AG04449 (cell line): ENCODE data around the gene CHMP1B.

ENCODE experiments used
- CTCF ChIA-PET: fragments of 350-600 bp; formaldehyde crosslinking; extraction: SDS; loops from one replicate; lab custom pipeline; 2021; ENCODE audit warnings: antibody characterized with exemption; lab: Yijun Ruan, JAX
- POLR2A ChIA-PET: fragments of 400-600, 350-600 bp; formaldehyde crosslinking; extraction: SDS; loops from one replicate; lab custom pipeline; 2020; ENCODE audit warnings: antibody characterized with exemption, inconsistent platforms; lab: Yijun Ruan, JAX
- DNase-seq: peaks from one replicate; pipeline ENCODE4 v3.0.0-alpha.2; 2010; ENCODE audit warnings: low read depth, low spot score
- H3K4me3 ChIP-seq: 2 replicates; pipeline ENCODE4 v1.5.1; 2011; ENCODE audit warnings: low read depth, mild to moderate bottlenecking, control low read depth, low read length
- TF ChIP-seq, protein P1 (sequence below): IDR thresholded peaks from one replicate; pipeline ENCODE4 v1.5.1; 2011; ENCODE audit warnings: mild to moderate bottlenecking, moderate library complexity, low read length, control low read depth, inconsistent platforms; ENCODE audit not compliant: insufficient read depth; ENCODE audit errors: missing control alignments

CHMP1B gene

DNA sequence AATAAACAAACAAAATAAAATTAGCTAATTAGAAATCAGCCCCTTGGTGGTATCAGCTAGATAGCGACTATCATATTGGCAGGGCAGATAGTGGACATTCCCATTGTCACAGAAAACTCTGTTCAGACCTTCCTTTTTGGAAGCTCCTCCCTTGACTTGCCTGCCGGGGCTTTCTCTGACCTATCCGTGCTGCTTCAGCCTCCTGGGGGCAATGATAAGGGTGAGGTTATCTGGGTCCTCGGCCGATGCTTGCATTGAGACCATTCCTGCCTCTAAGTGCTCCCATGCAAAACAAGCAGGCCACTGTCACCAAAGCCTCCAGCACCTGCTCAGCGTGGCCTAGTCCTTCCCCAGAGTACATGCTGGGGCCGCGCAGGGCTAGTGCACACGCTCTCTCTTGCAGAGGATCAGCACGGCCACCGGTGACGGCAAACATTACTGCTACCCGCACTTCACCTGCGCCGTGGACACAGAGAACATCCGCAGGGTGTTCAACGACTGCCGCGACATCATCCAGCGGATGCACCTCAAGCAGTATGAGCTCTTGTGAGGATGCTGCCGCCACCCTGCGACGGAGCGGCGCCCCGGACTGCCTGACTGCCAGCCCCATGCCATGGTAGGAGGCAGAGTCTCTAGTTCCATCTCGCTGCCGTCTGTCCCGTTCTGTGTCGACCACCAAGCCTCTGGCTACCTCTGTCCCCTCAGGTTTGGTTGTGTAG, 29.5 kb downstream of the CHMP1B start:
- POLR2A ChIA-PET: no interaction called here
- DNase-seq: no peak
- no peak overlapping the region for H3K4me3 ChIP-seq
- CTCF ChIA-PET: interaction anchor here (1.1 kb wide), 1 partner anchor 115 kb away, joined by 3 read pairs; no protein-coding TSS in a partner anchor
- TF ChIP-seq, protein P1, sequence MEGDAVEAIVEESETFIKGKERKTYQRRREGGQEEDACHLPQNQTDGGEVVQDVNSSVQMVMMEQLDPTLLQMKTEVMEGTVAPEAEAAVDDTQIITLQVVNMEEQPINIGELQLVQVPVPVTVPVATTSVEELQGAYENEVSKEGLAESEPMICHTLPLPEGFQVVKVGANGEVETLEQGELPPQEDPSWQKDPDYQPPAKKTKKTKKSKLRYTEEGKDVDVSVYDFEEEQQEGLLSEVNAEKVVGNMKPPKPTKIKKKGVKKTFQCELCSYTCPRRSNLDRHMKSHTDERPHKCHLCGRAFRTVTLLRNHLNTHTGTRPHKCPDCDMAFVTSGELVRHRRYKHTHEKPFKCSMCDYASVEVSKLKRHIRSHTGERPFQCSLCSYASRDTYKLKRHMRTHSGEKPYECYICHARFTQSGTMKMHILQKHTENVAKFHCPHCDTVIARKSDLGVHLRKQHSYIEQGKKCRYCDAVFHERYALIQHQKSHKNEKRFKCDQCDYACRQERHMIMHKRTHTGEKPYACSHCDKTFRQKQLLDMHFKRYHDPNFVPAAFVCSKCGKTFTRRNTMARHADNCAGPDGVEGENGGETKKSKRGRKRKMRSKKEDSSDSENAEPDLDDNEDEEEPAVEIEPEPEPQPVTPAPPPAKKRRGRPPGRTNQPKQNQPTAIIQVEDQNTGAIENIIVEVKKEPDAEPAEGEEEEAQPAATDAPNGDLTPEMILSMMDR: no peak

DNA sequence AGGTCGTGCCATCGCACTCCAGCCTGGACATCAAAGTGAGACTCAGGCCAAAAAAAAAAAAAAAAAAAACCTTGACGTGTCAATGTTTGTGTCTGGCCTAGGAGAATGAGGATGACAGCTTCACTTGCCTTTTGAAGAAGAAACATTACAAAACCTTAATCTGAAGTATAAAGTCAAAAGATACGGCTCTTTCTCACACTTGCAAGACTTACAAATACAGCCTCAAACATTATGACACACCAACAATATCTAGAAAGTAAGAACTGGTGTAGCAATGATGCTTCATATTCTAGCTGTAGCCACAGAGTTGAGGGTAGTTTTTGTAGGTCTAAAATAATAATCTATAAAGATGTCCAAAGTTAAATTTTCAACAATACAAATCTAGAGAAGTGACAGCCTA, 31.4 kb downstream of the CHMP1B start:
- ChIA-PET CTCF (interaction anchor here (1.1 to 1.4 kb wide), 2 partner anchors 56 to 156 kb away, joined by 3 to 4 read pairs; no protein-coding TSS in a partner anchor), POLR2A (no interaction called here)
- TF ChIP-seq, protein P1: no peak
- H3K4me3 ChIP-seq: no peak overlapping the region
- no peak for DNase-seq

DNA sequence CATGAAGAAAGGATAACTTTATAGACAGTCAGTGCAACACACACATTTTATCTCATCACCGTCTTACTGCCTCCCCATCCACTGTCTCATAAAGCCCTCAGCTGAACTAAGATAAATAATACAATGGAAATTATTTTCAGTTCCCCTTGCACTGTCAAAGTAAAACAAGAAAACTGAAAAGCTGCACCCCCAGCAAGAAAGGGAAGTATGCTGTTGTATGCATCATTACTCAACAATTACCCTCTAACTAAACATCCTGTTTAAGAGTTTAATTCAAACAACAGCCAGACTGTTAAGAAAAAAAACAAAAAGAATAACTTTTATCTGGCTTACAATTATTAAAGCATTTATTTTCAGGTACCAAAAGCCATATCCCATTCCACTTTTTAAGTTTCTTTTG, 31.9 kb downstream of the CHMP1B start:
- DNase-seq: no peak
- POLR2A ChIA-PET: no interaction called here

DNA sequence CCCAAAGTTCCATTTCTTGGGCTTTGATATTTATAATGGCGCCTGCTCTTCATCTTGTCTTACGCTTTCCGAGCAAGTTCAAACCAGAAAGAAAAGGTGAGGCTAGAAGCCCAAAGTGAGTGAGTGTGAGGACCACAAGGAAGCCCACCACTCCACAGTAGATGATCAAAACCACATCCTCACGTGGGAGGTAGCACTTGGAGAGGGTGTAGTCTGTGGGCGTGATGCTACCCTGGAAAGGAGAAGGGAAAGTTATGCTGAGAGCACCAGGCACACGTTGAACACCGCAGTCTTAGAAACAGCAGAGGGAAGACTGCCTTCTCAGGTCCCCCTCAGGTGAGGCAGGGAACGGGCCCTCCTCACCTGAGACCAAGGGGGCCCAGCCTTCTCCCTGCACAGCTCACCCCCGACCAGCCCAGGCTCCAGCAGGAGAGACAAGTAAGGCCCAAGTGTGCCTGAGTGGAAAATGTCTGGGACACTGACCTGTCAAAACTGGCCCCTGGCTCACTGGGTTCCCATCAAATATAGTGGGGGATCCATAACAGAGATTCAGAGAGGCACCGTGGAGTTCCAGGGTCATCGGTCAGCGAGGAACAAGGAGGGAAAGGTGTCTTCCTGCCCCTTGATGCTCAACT, 33.3 kb downstream of the CHMP1B start:
- H3K4me3 ChIP-seq: no peak overlapping the region
- TF ChIP-seq, protein P1: no peak
- POLR2A ChIA-PET: no interaction called here
- no peak for DNase-seq
- CTCF ChIA-PET: no interaction called here

More for the DNA sequence above, 31.9 kb downstream of the CHMP1B start:
- CTCF ChIA-PET: interaction anchor here (1.4 kb wide), 1 partner anchor 56 kb away, joined by 3 read pairs; no protein-coding TSS in a partner anchor
- TF ChIP-seq, protein P1: no peak
- H3K4me3 ChIP-seq: no peak overlapping the region

DNA sequence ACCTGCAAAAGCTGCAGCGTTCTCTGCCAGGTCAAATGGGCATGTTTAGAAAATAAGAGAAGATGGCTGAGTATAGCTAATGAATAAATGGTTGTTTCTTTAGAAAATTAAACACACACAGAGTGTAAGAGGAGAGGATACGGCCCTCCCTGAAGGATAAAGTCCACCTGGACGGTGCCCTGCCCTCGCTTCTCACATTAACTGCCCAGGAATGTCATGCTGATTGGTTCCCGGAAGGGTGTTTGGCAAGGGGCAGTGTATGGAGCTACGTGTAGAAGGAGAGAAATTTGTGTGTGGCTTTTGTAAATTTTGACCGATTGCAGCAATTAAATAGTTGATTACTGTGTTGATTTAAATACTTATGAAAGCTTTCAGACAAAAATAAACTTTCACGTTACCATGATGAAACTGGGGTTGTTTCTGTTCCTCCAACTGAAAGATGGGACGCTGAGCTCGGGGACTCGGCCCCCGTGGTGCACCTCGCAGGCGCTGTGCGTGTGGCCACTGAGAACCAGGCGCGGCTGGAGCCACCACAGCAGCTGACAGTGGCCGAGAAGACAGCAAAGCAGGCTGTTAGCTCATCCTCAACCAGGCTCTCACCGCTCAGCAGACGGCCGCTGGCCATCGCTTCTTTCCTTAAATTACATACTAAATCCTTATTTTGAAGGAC, 34.2 kb downstream of the CHMP1B start:
- TF ChIP-seq, protein P1: no peak
- ChIA-PET POLR2A (no interaction called here), CTCF (no interaction called here)
- no peak for DNase-seq
- H3K4me3 ChIP-seq: no peak overlapping the region
